GM18861 (cell line): ENCODE measurements around the gene MXRA7.
"Not testable (repeated sequence)": the region's sequence is repeated elsewhere in the genome, so short reads cannot be mapped to it uniquely, and the experiment has no call there.

Experiments used
- ATAC-seq: cut with Tn5 transposase; IDR thresholded peaks from one replicate; pipeline ENCODE4 v1.9.1; 2021; ENCODE audit not compliant: unreplicated experiment

Gene MXRA7

GRCh38 chr17:76735586-76736348 is 25.0 kb upstream of the MXRA7 start:
- ATAC-seq: no peak

GRCh38 chr17:76735006-76735405 is 24.2 kb upstream of the MXRA7 start:
- no peak for ATAC-seq

DNA sequence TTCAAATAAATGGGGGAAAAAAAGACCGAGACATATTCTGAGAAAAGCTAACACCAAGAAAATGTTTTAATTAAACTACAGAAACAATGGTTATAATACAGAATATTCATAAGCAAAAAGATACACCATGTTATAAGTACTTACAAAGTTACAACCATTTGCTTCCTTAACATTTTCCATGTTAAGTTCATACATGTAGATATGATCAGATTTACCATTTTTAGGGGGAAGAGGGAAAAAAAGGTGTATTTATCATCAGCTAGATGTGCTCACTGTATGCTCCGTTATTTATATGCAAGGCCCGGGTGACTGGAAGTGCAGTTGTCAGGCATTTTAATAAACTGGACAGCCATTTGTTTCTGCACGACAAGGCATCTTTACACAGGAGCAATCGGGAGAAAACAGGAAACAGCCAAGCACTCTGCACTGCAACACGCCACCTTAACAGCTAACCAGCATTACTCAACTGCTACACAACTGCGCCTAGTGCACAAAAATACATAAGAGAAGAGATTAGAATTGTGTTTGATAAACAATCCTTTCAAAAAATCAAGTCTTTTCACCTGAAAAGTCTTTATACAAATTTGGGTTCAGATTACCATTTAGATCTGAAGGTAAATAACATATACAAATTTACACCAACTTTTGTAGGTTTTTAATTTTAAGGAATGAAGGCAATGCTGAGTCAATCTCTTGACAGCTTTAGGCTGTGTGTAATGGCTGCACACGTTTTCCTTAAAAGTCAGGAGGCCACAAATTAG is 23.5 kb upstream of the MXRA7 start:
- no peak for ATAC-seq

- ATAC-seq: no peak
Measured at GRCh38 chr17:76733618-76733957, 22.8 kb upstream of the MXRA7 start.

DNA sequence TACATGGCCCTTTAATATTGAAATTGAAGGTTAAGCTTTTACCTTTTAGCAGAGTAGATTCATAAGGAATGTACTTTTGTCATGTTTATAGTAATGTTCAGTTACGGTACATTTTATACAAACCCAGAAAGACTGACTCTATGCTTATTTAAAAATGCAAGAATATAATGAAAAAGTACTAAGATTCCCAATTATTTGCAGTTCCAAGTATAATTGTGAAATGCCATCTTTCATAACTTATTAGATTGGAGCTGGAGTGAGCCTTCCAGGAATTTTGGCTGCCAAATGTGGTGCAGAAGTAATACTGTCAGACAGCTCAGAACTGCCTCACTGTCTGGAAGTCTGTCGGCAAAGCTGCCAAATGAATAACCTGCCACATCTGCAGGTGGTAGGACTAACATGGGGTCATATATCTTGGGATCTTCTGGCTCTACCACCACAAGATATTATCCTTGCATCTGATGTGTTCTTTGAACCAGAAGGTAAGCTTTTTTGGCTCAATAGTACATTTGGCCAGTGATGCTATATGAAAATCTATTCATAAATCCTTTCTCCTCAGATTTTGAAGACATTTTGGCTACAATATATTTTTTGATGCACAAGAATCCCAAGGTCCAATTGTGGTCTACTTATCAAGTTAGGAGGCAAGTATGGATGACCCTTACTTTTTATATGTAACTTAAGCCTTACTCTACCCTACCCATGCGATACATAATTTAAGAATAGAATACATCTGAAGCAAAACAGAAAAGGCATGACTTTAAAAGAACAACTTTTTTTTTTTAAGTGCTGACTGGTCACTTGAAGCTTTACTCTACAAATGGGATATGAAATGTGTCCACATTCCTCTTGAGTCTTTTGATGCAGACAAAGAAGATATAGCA is 22.2 kb upstream of the MXRA7 start:
- no peak for ATAC-seq

- not testable (repeated sequence) for ATAC-seq
Measured at GRCh38 chr17:76731800-76732733, 21.3 kb upstream of the MXRA7 start.

DNA sequence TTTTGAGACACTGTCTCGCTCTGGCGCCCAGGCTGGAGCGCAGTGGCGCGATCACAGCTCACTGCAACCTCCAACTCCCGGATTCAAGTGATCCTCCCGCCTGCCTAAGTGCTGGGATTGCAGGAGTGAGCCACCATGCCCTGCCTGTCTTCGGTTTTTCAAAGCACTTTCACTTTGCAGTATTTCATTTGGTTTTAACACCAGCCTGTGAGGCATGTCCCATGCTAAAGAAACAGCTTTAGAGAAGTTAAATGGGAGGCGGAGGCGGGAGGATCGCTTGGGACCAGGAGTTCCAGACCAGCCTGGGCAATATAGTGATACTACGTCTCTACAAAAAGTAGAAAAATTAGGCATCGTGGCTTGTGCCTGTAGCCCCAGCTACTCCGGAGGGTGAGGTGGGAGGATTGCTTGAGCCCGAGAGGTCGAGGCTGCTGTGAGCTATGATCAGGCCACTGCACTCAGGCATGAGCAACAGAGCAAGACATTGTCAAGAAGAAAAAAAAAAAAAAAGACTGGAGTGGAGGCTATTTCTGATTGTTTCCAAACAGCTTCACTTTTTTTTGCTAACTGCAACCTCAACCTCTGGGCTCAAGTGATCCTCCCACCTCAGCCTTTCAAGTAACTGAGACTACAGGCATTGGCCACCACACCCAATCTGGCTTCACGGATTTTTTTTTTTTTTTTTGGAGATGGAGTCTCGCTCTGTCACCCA is 17.1 kb upstream of the MXRA7 start:
- no peak for ATAC-seq

- ATAC-seq: peak; percentile 39
Measured at GRCh38 chr17:76726776-76727718, 16.3 kb upstream of the MXRA7 start, which contains the start of gene METTL23. METTL23 (plus strand) TSS chr17:76726839; CDS start chr17:76729711, 2,872 bp downstream.

GRCh38 chr17:76726231-76726775 is 15.5 kb upstream of the MXRA7 start, which contains the start of gene JMJD6:
JMJD6 (minus strand) TSS chr17:76726606; CDS start chr17:76726475, 131 bp downstream.
- ATAC-seq: peak; percentile 63

- ATAC-seq: peak; percentile 14
Measured at GRCh38 chr17:76725580-76726230, 14.9 kb upstream of the MXRA7 start.

GRCh38 chr17:76723812-76724211 is 13.0 kb upstream of the MXRA7 start:
- no peak for ATAC-seq

DNA sequence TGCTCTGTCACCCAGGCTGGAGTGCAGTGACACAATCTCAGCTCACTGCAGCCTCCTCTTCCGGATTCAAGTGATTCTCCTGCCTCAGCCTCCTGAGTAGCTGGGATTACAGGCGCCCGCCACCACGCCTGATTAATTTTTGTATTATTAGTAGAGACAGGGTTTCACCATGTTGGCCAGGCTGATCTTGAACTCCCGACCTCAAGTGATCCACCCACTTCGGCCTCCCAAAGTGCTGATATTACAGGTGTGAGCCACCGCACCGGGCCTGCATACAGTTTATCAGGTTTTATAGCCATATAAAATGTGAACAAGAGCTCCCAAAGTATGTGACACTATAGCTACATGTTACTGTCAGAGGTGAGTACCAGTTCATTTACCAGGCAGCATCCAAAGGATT is 12.2 kb upstream of the MXRA7 start:
- not testable (repeated sequence) for ATAC-seq

DNA sequence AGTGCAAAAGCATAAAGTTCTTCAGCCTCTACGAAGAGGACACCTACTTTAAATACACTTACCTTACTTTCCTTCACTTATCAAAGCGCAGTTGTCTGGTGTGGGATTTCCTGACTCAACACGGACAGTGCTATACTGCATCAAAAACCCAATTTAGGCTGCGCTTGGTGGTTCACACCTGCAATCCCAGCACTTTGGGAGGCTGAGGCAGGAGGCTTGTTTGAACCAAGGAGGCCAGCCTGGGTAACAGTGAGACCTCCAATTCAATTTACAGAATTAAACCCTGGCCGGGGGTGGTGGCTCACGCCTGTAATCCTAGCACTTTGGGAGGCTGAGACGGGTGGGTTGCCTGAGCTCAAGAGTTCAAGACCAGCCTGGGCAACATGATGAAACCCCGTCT is 11.5 kb upstream of the MXRA7 start:
- ATAC-seq: no peak

DNA sequence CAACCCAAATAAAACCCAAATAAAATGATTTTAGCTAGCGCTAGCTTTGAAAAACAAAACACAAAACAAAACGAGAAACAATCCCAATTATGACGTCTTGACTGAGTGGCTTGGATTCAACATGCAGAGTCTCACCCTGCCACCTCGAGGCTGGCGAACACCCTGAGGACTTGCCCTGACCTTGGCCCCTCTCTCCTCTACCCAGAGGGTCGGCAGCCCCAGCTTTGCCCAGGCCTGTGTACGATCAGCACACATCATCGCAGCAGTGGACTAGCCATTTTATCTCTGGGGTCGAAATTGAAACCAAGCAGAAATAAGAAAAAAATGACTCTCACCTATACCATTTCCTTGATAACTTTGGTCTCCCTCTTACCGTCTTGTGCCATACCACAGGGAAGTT is 10.7 kb upstream of the MXRA7 start:
- no peak for ATAC-seq

GRCh38 chr17:76720941-76721340 is 10.2 kb upstream of the MXRA7 start:
- ATAC-seq: no peak

DNA sequence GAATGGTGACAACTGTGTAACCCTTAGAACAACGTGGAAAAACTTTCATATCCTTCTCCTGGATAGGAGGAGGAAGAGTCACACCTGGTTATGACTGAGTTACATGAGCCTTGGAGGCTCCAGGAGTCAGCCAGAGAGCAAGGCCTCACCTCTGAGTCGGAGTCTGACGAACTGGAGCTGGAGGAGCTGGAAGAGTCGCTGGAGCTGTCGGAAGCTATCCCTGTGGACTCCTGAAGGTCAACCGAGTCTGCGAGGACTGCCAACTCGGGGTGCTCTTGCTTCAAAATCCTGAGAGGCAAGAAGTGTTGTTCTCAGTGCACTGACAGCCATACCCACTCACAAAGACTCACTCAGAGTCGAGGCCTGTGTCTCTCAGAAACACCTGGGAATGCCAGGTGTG is 9.4 kb upstream of the MXRA7 start:
- ATAC-seq: no peak

GRCh38 chr17:76718516-76718915 is 7.8 kb upstream of the MXRA7 start:
- no peak for ATAC-seq

- ATAC-seq: no peak
Measured at GRCh38 chr17:76716839-76717215, 6.1 kb upstream of the MXRA7 start.
